Smooth muscle cell (in vitro differentiated cells): ENCODE data around the gene HSD11B1L. TPM values are rescaled to one million over a fixed set of nuclear protein-coding genes. Genes with fewer than 3 reads are reported as not detected.

Source experiments
- DNase-seq: peaks from one replicate; lab custom pipeline; 2025; ENCODE audit not compliant: unreplicated experiment; lab: John Stamatoyannopoulos, UW
- H2AFZ ChIP-seq: fragments of 200-600 bp; sonication (generic); 2 replicates; pipeline ENCODE4 v1.6.0; 2016; ENCODE audit warnings: antibody characterized with exemption, low read depth, mild to moderate bottlenecking
- H3F3A ChIP-seq: fragments of 200-600 bp; sonication (generic); 2 replicates; pipeline ENCODE4 v1.6.0; 2017; ENCODE audit warnings: antibody characterized with exemption, low read depth
- H3K27ac ChIP-seq: fragments of 200-600 bp; sonication (generic); 2 replicates; pipeline ENCODE4 v1.5.1; 2016; ENCODE audit warnings: low read depth, mild to moderate bottlenecking
- H3K27me3 ChIP-seq: fragments of 200-600 bp; sonication (generic); 2 replicates; pipeline ENCODE4 v1.6.1; 2016; ENCODE audit warnings: low read depth, mild to moderate bottlenecking
- H3K36me3 ChIP-seq: fragments of 200-600 bp; sonication (generic); 2 replicates; pipeline ENCODE4 v1.5.1; 2016; ENCODE audit warnings: low read depth
- H3K4me1 ChIP-seq: fragments of 200-600 bp; sonication (generic); 2 replicates; pipeline ENCODE4 v1.5.1; 2016; ENCODE audit warnings: low read depth
- H3K4me2 ChIP-seq: fragments of 200-600 bp; sonication (generic); 2 replicates; pipeline ENCODE4 v1.6.0; 2016; ENCODE audit warnings: mild to moderate bottlenecking
- H3K4me3 ChIP-seq: fragments of 200-600 bp; sonication (generic); 2 replicates; pipeline ENCODE4 v1.5.1; 2016; ENCODE audit warnings: mild to moderate bottlenecking
- H3K79me2 ChIP-seq: fragments of 200-600 bp; sonication (generic); 2 replicates; pipeline ENCODE4 v1.6.0; 2016; ENCODE audit warnings: low read depth, mild to moderate bottlenecking
- H3K9ac ChIP-seq: fragments of 200-600 bp; sonication (generic); 2 replicates; pipeline ENCODE4 v1.6.0; 2016; ENCODE audit warnings: low read depth
- H3K9me3 ChIP-seq: fragments of 200-600 bp; sonication (generic); replicated peaks from 2 replicates; pipeline ENCODE4 v1.5.1; 2016; ENCODE audit warnings: low read depth
- H4K20me1 ChIP-seq: fragments of 200-600 bp; sonication (generic); 2 replicates; pipeline ENCODE4 v1.6.0; 2016; ENCODE audit warnings: low read depth
- CTCF ChIP-seq: fragments of 200-600 bp; sonication (generic); IDR thresholded peaks from 2 replicates; pipeline ENCODE4 v1.5.1; 2017; ENCODE audit warnings: borderline replicate concordance, mild to moderate bottlenecking, antibody characterized with exemption; ENCODE audit not compliant: insufficient read depth, poor library complexity, severe bottlenecking
- WGBS: methylation state at CpG from one replicate; pipeline ENCODE4 v1.1.7; 2016; ENCODE audit warnings: low lambda C conversion rate; 5-methylcytosine and 5-hydroxymethylcytosine counted together
- polyA plus RNA-seq: library from polyadenylated mRNA; unstranded; fragments of >200 nt; fragmentation: Nextera tagmentation; extraction: Ambion mirVana; gene quantifications from 2 replicates; pipeline ENCODE4 v1.2.1, GENCODE V29; 2016
- total RNA-seq: library from RNA; depleted of rRNA; stranded (reverse); fragments of >200 nt; gene quantifications from 2 replicates; pipeline ENCODE4 v1.2.3, GENCODE V29; 2014

The HSD11B1L gene
- total and polyA plus RNA-seq, 2 experiments from 2014 or later: 28.0 to 28.4 TPM

GRCh38 chr19:5681391-5682106 is 722 bp downstream of the HSD11B1L start:
- Histone ChIP-seq H3K4me2 (peak overlapping the region; percentile 97), H3K79me2 (peaks cover 10% of the 10 kb centered on the region), H3K9me3 (no peaks in the 10 kb centered on the region), H3K36me3 (no peaks in the 10 kb centered on the region), H3K4me3 (peak overlapping the region; percentile 80), H3K4me1 (no peaks in the 10 kb centered on the region), H3K27me3 (no peaks in the 10 kb centered on the region), H3K9ac (peak overlapping the region; percentile 88), H4K20me1 (peaks cover 4% of the 10 kb centered on the region), H3K27ac (no peak overlapping the region), H3F3A (peaks cover 6% of the 10 kb centered on the region), H2AFZ (no peak overlapping the region)
- DNase-seq: no peak
- TF ChIP-seq CTCF: no peak
- WGBS: 89% methylated on average over 13 of the region's 17 CpGs

GRCh38 chr19:5682107-5682482 is 1.3 kb downstream of the HSD11B1L start:
- no peak for TF ChIP-seq CTCF
- no peak for DNase-seq
- Histone ChIP-seq H2AFZ (no peak overlapping the region), H4K20me1 (peaks cover 4% of the 10 kb centered on the region), H3K27ac (no peak overlapping the region), H3K79me2 (peaks cover 10% of the 10 kb centered on the region), H3K4me2 (no peak overlapping the region), H3K36me3 (no peaks in the 10 kb centered on the region), H3K4me3 (no peak overlapping the region), H3F3A (peaks cover 6% of the 10 kb centered on the region), H3K4me1 (no peaks in the 10 kb centered on the region), H3K27me3 (no peaks in the 10 kb centered on the region), H3K9me3 (no peaks in the 10 kb centered on the region), H3K9ac (no peak overlapping the region)
- 98% methylated on average over 3 of the region's 3 CpGs for WGBS

GRCh38 chr19:5683177-5683886 is 2.5 kb downstream of the HSD11B1L start:
- WGBS: 96% methylated on average over 10 of the region's 10 CpGs
- no peak for TF ChIP-seq CTCF
- Histone ChIP-seq H4K20me1 (peaks cover 4% of the 10 kb centered on the region), H3K9ac (no peak overlapping the region), H3K36me3 (no peaks in the 10 kb centered on the region), H3K4me2 (no peak overlapping the region), H3K27ac (no peak overlapping the region), H3K27me3 (no peaks in the 10 kb centered on the region), H3K9me3 (no peaks in the 10 kb centered on the region), H2AFZ (no peak overlapping the region), H3K79me2 (peaks cover 10% of the 10 kb centered on the region), H3F3A (peaks cover 6% of the 10 kb centered on the region), H3K4me1 (no peaks in the 10 kb centered on the region), H3K4me3 (no peak overlapping the region)
- no peak for DNase-seq
